GM13977 (cell line): ENCODE measurements around the gene SLC25A11.

Source experiments
- DNase-seq: peaks from one replicate; pipeline ENCODE4 v3.0.0; 2012; ENCODE audit warnings: low spot score
- CTCF ChIP-seq: IDR thresholded peaks from 2 replicates; pipeline ENCODE4 v1.5.1; 2012; ENCODE audit warnings: mild to moderate bottlenecking, control low read depth; ENCODE audit not compliant: insufficient read depth; ENCODE audit errors: extremely low read depth, missing control alignments
- in situ Hi-C: fragments of 300-500 bp; cut with MboI; formaldehyde crosslinking; loops from one replicate; pipeline ENCODE4 v1.12.0; 2022; ENCODE audit warnings: low sequenced_read_pairs, low pct_unique_long_range_greater_than_20kb, mixed read lengths, inconsistent platforms; ENCODE audit not compliant: unreplicated experiment

SLC25A11 gene

GRCh38 chr17:4948931-4949320 is 9.1 kb upstream of the SLC25A11 start:
- no peak for TF ChIP-seq CTCF
- in situ Hi-C loops, result no loop called here
- DNase-seq, result peak; percentile 93

GRCh38 chr17:4948166-4948930 is 8.5 kb upstream of the SLC25A11 start, which contains the start of gene PFN1:
Gene PFN1, minus strand, starts transcription at chr17:4948530. Its CDS starts 136 bp downstream, at chr17:4948394.
- in situ Hi-C loops, result no loop called here
- DNase-seq, result peak; percentile 95
- no peak for TF ChIP-seq CTCF

GRCh38 chr17:4947411-4948165 is 7.7 kb upstream of the SLC25A11 start:
- in situ Hi-C loops, result no loop called here
- DNase-seq, result peak; percentile 82
- no peak for TF ChIP-seq CTCF

- TF ChIP-seq CTCF, result no peak
- DNase-seq, result no peak
- in situ Hi-C loops, result no loop called here
These were observed 7.2 kb upstream of the SLC25A11 start for GRCh38 chr17:4947010-4947410.

- DNase-seq, result no peak
- in situ Hi-C loops, result no loop called here
- TF ChIP-seq CTCF, result no peak
These were observed 6.6 kb upstream of the SLC25A11 start for GRCh38 chr17:4946312-4946976.

- no peak for DNase-seq
- in situ Hi-C loops, result no loop called here
- no peak for TF ChIP-seq CTCF
These were observed 6.1 kb upstream of the SLC25A11 start for GRCh38 chr17:4945944-4946280.
